GM20431 (cell line): ENCODE measurements around the gene PYGB.
"Not testable (repeated sequence)": the region's sequence is repeated elsewhere in the genome, so short reads cannot be mapped to it uniquely, and the experiment has no call there.

Source experiments
- in situ Hi-C: fragments of 300-500 bp; cut with MseI, MboI; formaldehyde crosslinking; loops from one replicate; pipeline ENCODE4 v1.15.0; 2020; ENCODE audit warnings: low sequenced_read_pairs; ENCODE audit not compliant: unreplicated experiment

Gene PYGB

GRCh38 chr20:25319241-25320034 lies 71.6 kb downstream of the PYGB start:
- in situ Hi-C loops: loop anchor here (25.0 kb wide), 1 partner anchor 543 kb away; no protein-coding TSS in a partner anchor

GRCh38 chr20:25320035-25320800 lies 72.3 kb downstream of the PYGB start:
- in situ Hi-C loops: loop anchor here (25.0 kb wide), 1 partner anchor 542 kb away; no protein-coding TSS in a partner anchor

DNA sequence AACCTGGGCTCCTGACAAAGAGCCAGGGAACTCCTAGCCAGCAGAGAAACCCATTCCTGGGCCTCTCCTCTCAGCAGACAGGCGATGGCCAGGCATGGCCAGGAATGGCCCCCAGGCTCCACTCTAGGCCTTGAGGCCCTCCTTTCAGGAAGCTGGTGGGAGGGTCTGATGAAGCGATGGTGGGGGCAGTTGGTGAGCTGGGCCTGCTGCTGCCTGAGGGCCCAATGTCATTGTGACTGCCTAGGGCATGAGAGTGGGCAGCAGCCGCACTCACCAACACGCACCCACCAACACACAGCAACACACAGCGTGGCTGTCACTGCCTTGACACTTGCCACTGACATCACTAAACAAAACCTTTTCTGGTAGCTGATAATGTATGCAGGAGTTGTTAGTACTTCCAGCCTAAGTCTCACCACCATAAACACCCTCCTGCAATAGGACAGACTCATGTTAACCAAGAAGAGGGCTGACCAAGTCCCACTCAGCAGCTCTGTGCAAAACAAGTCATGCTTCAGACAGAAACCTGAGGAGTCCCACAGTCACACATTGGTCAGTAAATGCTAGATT lies 73.5 kb downstream of the PYGB start:
- in situ Hi-C loops: loop anchor here (25.0 kb wide), 1 partner anchor 541 kb away; no protein-coding TSS in a partner anchor

DNA sequence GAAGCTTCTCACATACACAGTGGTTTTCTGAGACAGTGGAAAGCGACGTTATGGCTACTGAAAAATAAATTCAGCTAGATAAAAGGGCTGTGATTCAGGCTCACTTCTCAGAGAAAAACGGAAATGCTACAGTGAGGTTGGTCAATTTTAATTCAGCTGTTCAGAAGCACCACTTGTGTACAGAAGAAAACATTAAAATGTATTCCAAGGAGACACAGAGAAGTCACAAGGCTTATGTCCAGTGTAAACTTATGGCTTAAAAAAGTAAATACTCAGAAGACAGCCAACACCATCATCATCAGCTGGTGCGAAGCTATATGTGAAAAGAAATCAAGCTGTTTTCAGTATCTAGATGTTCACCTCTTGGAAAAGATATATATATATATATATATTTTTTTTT lies 74.1 kb downstream of the PYGB start:
- in situ Hi-C loops: loop anchor here (25.0 kb wide), 1 partner anchor 540 kb away; no protein-coding TSS in a partner anchor

DNA sequence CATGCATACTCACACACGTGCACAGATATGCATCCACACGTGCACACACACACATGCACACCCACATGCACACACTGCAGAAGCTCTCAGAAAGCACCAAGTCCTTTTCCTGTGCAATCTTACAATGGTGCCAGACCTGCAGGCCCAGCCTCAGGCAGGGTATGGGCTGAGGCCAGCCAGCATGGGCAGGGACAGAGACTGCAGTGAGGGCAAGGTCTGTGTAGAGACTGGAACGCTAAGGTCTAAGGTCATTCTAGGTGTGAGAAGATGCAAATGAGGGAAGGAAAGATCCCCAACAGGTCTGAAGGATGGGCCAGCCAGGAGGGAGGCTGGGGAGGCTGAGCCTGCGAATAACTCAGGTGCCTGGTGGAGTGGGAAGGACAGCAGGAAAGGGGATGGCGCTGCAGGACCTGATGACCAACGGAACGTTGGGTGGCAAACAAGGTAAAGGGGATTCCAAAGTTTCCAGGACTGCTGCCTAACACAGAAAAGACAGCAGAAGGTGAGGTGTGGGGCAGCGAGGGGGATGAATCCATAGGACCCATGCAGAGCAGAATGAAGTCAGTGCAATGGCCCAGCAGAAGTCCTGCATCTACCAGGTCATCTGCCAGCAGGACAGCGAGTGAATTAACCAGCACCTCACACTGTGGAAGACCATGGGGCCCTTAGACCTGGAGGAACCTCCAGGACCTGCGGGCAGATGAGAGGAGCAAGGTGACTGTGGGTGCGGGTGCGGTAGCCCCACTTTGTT lies 75.8 kb downstream of the PYGB start:
- in situ Hi-C loops: loop anchor here (25.0 kb wide), 1 partner anchor 539 kb away; no protein-coding TSS in a partner anchor

- in situ Hi-C loops: loop anchor here (25.0 kb wide), 1 partner anchor 538 kb away; no protein-coding TSS in a partner anchor
These were observed 76.5 kb downstream of the PYGB start for GRCh38 chr20:25324412-25324811.

GRCh38 chr20:25325073-25325472 lies 77.2 kb downstream of the PYGB start:
- in situ Hi-C loops: no loop called here

GRCh38 chr20:25325997-25326396 lies 78.1 kb downstream of the PYGB start:
- in situ Hi-C loops: no loop called here

- in situ Hi-C loops: no loop called here
These were observed 79.8 kb downstream of the PYGB start for GRCh38 chr20:25327521-25328235.

DNA sequence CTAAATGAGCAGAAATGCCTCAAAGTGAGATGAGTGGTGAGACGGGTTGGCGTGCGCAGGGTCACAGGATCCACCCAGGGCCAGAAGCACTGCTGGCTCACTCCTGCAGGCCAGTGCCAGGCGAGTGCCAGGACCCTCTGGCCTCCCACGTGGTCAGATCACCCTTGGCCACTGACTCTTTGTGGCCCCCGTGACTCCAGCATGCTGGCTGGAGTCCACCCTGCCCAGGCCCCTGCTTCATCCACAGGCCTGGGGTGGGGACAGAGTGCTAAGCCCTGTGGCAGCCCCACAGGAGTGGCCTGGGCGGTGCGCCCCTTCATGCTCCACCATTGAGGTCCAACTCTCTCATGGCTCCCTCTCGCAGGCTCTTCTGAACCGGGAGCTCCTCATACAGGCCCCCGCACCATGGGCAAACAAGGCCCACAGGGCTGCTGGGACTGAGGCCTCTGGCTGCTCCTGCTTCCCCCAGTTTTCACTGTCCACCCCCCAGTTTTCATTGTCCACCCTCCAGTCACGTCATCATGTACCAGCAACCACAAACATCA lies 81.1 kb downstream of the PYGB start:
- in situ Hi-C loops: no loop called here

DNA sequence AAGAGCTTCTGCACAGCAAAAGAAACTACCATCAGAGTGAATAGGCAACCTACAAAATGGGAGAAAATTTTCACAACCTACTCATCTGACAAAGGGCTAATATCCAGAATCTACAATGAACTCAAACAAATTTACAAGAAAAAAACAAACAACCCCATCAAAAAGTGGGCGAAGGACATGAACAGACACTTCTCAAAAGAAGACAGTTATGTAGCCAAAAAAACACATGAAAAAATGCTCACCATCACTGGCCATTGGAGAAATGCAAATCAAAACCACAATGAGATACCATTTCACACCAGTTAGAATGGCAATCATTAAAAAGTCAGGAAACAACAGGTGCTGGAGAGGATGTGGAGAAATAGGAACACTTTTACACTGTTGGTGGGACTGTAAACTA lies 87.1 kb downstream of the PYGB start:
- in situ Hi-C loops: not testable (repeated sequence)

DNA sequence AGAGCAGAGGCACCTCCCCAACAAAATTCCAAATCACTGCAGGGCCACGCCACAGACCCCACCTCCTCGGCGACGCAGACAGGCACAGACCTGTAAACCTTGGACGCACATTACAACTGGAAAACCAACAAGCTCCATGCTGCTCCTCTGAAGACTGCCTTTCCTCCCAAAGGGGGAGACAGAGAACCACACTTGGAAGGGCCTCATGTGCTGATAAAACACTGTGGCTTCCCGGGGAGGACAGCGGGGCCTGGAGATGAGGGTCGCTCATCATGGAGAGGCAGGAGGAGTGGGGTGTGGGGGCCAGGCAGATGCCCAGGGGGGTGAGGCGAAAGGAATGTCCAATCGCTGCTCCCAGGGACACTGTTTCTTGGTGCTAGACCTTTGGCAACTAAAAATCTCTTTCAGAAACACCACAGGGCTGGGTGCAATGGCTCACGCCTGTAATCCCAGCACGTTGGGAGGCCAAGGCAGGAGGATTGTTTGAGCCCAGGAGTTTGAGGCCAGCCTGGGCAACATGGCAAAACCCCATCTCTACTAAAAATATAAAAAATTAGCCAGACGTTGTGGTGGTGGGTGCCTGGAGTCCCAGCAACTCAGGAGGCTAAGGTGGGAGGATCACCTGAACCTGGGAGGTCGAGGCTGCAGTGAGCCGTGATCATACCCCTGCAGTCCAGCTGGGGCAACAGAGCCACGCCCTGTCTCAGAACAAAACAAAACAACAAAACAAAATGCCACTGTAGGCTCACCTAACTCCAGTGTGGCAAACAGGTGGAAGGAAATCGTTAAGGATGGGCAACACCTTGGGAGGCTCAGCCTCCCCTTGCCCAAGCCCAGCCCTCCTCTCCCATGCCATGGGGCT lies 88.9 kb downstream of the PYGB start:
- in situ Hi-C loops: no loop called here

- in situ Hi-C loops: no loop called here
These were observed 90.5 kb downstream of the PYGB start for GRCh38 chr20:25338112-25339023.

GRCh38 chr20:25339608-25340007 lies 91.7 kb downstream of the PYGB start:
- in situ Hi-C loops: no loop called here

DNA sequence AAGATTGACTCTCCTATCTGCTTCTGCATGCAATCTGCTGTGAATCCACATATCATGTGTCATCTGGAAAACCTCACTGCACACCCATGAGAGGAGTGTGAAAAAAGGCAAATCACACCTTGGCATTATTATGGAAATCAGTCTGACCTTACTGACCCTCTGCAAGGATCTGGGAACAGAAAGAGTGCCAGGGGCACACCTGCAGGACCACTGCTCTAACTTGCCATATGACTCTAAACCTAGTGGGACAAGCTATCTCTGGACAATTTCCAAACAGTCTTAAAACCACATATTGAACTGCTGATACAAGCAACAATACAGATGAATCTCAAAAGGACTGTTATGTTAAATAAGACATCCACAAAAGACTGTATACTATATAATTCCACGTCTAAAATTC lies 92.5 kb downstream of the PYGB start:
- in situ Hi-C loops: no loop called here

GRCh38 chr20:25341716-25342680 lies 94.1 kb downstream of the PYGB start:
- in situ Hi-C loops: no loop called here
